GM12891 (cell line): ENCODE data around the gene SH2D4B.

ENCODE experiments used
- POLR2A ChIP-seq: IDR thresholded peaks from 2 replicates; pipeline ENCODE4 v1.6.1; 2011; ENCODE audit warnings: low read depth, low read length, control low read depth
- POLR2AphosphoS5 ChIP-seq: IDR thresholded peaks from 2 replicates; pipeline ENCODE4 v1.6.1; 2011; ENCODE audit warnings: low read depth, low read length, control low read depth
- POU2F2 ChIP-seq: IDR thresholded peaks from 2 replicates; pipeline ENCODE4 v1.6.1; 2011; ENCODE audit warnings: low read depth, mild to moderate bottlenecking, control low read depth, low read length, moderate library complexity
- TAF1 ChIP-seq: IDR thresholded peaks from 2 replicates; pipeline ENCODE4 v1.6.1; 2011; ENCODE audit warnings: low read depth, low read length, control low read depth

- no peak for TF ChIP-seq POLR2A
- TF ChIP-seq POLR2AphosphoS5, result no peak
- TF ChIP-seq TAF1, result no peak
- TF ChIP-seq POU2F2, result no peak
Measured at GRCh38 chr10:80520661-80521470, 16.8 kb upstream of the SH2D4B start.
